ENCODE data around the gene CDH15. TPM values are rescaled to one million over a fixed set of nuclear protein-coding genes. Genes with fewer than 3 reads are reported as not detected.

Gene CDH15
- total and polyA plus RNA-seq, 4 donors: 0.09 to 2.1 (median 1.3) TPM

DNA sequence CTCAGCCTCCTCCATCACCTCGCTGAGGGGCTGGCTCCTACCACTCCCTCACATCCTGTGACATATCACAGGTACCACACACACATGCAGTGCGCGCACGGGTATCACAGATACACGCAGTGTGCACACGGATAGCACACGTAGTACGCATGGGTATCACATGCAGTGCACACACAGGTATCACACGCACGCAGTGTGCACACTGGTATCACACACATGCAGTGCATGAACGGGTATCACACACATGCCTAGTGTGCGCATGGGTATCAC, 47.8 kb upstream of the CDH15 start:
- Histone ChIP-seq H3K27me3 (ENCODE audit: control insufficient read depth in 3 of 3, insufficient read depth in 3 of 3, low read length in 2 of 3) (no peaks in the 10 kb centered on the region), H3K27ac (ENCODE audit: low read depth in 1 of 2, low read length in 1 of 2) (no peak overlapping the region), H3K4me1 (ENCODE audit: control insufficient read depth in 5 of 5, insufficient read depth in 5 of 5, low read length in 5 of 5) (peaks cover 0 to 6% (median 0%) of the 10 kb centered on the region in 5 donors), H3K9ac (ENCODE audit: insufficient read depth in 1 of 2, low read length in 2 of 2) (no peak overlapping the region), H3K4me3 (no peak overlapping the region), H3K36me3 (ENCODE audit: control insufficient read depth in 4 of 4, insufficient read depth in 4 of 4, low read length in 4 of 4) (peaks cover 2 to 36% (median 22%) of the 10 kb centered on the region in 4 donors), H3K9me3 (ENCODE audit: control insufficient read depth in 4 of 4, insufficient read depth in 3 of 4, low read length in 3 of 4) (peaks cover 0 to 4% (median 1%) of the 10 kb centered on the region in 4 donors)
- TF ChIP-seq, protein P1, sequence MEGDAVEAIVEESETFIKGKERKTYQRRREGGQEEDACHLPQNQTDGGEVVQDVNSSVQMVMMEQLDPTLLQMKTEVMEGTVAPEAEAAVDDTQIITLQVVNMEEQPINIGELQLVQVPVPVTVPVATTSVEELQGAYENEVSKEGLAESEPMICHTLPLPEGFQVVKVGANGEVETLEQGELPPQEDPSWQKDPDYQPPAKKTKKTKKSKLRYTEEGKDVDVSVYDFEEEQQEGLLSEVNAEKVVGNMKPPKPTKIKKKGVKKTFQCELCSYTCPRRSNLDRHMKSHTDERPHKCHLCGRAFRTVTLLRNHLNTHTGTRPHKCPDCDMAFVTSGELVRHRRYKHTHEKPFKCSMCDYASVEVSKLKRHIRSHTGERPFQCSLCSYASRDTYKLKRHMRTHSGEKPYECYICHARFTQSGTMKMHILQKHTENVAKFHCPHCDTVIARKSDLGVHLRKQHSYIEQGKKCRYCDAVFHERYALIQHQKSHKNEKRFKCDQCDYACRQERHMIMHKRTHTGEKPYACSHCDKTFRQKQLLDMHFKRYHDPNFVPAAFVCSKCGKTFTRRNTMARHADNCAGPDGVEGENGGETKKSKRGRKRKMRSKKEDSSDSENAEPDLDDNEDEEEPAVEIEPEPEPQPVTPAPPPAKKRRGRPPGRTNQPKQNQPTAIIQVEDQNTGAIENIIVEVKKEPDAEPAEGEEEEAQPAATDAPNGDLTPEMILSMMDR (IDR thresholded peaks at IDR 0.05; ENCODE audit: control extremely low read depth, extremely low read depth): no peak
- ATAC-seq (ENCODE audit: insufficient read depth, low FRiP score) (no peak), DNase-seq (no peak)
- WGBS, 2 donors: 96 to 98% methylated on average over 12 of the region's 12 CpGs

DNA sequence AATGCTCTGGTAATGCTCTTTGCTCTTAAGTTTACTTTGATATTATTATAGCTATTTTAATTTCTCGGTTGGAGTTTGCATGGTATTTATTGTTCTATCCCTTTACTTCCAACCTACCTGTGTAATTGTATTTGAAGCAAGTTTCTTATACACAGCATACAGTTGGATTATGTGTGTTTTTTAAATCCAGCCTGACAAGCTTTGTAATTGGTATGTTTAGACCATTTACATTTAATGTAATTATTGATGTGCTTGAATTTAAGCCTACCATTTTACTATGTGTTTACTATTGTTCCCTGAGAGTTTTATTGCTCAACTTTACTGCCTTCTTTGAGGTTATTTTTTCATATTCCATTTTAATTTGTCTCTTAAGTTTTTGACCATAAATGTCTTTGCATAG, 42.2 kb upstream of the CDH15 start:
- 95 to 100% methylated on average over 1 of the region's 1 CpG for WGBS, 2 donors
- peaks cover 2 to 20% (median 15%) of the 10 kb centered on the region in 4 donors for H3K36me3 ChIP-seq (ENCODE audit: control insufficient read depth in 4 of 4, insufficient read depth in 4 of 4, low read length in 4 of 4)

DNA sequence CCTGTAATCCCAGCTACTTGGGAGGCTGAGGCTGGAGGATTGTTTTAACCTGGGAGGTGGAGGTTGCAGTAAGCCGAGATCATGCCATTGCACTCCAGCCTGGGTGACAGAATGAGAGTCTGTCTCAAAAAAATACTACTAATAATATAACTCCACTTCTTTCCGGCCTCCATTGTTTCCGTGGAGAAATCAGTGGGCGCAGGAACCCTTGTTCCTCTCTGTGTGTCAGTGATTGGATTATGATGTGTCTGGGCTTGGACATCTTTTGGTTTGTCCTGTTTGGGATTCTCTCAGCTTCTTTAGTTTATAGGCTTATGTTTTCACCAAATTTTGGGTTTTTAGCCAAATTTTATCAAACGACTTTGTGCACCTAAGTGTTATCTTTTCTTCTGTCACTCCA, 41.1 kb upstream of the CDH15 start:
- ATAC-seq (ENCODE audit: insufficient read depth, low FRiP score) (no peak), DNase-seq (no peak)
- Histone ChIP-seq H3K27me3 (ENCODE audit: control insufficient read depth in 3 of 3, insufficient read depth in 3 of 3, low read length in 2 of 3) (no peaks in the 10 kb centered on the region), H3K9ac (ENCODE audit: insufficient read depth in 1 of 2, low read length in 2 of 2) (no peak overlapping the region), H3K4me1 (ENCODE audit: control insufficient read depth in 5 of 5, insufficient read depth in 5 of 5, low read length in 5 of 5) (no peaks in the 10 kb centered on the region), H3K4me3 (no peak overlapping the region), H3K9me3 (ENCODE audit: control insufficient read depth in 4 of 4, insufficient read depth in 3 of 4, low read length in 3 of 4) (peaks cover 0 to 3% (median 1%) of the 10 kb centered on the region in 4 donors), H3K27ac (ENCODE audit: low read depth in 1 of 2, low read length in 1 of 2) (no peak overlapping the region), H3K36me3 (ENCODE audit: control insufficient read depth in 4 of 4, insufficient read depth in 4 of 4, low read length in 4 of 4) (peaks cover 2 to 23% (median 13%) of the 10 kb centered on the region in 4 donors)
- TF ChIP-seq, protein P1 (IDR thresholded peaks at IDR 0.05; ENCODE audit: control extremely low read depth, extremely low read depth): no peak
- 97 to 98% methylated on average over 5 of the region's 5 CpGs for WGBS, 2 donors

More for the DNA sequence above, 42.2 kb upstream of the CDH15 start:
- DNase-seq (no peak), ATAC-seq (ENCODE audit: insufficient read depth, low FRiP score) (no peak)
- Histone ChIP-seq H3K9ac (ENCODE audit: insufficient read depth in 1 of 2, low read length in 2 of 2) (no peak overlapping the region), H3K9me3 (ENCODE audit: control insufficient read depth in 4 of 4, insufficient read depth in 3 of 4, low read length in 3 of 4) (peaks cover 0 to 5% (median 1%) of the 10 kb centered on the region in 4 donors), H3K4me3 (no peak overlapping the region), H3K27ac (ENCODE audit: low read depth in 1 of 2, low read length in 1 of 2) (no peak overlapping the region), H3K27me3 (ENCODE audit: control insufficient read depth in 3 of 3, insufficient read depth in 3 of 3, low read length in 2 of 3) (no peaks in the 10 kb centered on the region), H3K4me1 (ENCODE audit: control insufficient read depth in 5 of 5, insufficient read depth in 5 of 5, low read length in 5 of 5) (no peaks in the 10 kb centered on the region)
- TF ChIP-seq, protein P1 (IDR thresholded peaks at IDR 0.05; ENCODE audit: control extremely low read depth, extremely low read depth): no peak

DNA sequence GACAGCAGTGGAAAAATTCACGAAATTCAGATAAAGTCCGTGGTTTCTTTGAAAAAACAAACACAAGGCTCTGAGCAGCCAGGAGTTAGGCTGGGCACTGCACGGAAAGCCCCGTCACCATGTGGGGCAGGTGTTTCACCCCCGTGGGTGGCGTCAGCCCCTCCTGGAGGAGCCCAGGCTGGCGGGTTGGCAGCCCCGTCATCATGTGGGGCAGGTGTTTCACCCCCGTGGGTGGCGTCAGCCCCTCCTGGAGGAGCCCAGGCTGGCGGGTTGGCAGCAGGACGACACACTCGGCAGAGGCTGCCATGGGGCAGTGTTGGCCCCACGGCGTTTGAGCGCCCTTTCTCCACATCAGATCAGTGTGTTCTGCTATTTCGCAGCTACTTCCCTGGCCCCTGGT, 39.8 kb upstream of the CDH15 start:
- no peak for ATAC-seq (ENCODE audit: insufficient read depth, low FRiP score)
- Histone ChIP-seq H3K27me3 (ENCODE audit: control insufficient read depth in 3 of 3, insufficient read depth in 3 of 3, low read length in 2 of 3) (no peaks in the 10 kb centered on the region), H3K27ac (ENCODE audit: low read depth in 1 of 2, low read length in 1 of 2) (no peak overlapping the region), H3K4me1 (ENCODE audit: control insufficient read depth in 5 of 5, insufficient read depth in 5 of 5, low read length in 5 of 5) (no peaks in the 10 kb centered on the region), H3K36me3 (ENCODE audit: control insufficient read depth in 4 of 4, insufficient read depth in 4 of 4, low read length in 4 of 4) (peaks cover 0 to 27% (median 8%) of the 10 kb centered on the region in 4 donors), H3K9ac (ENCODE audit: insufficient read depth in 1 of 2, low read length in 2 of 2) (no peak overlapping the region), H3K9me3 (ENCODE audit: control insufficient read depth in 4 of 4, insufficient read depth in 3 of 4, low read length in 3 of 4) (peaks cover 0 to 1% (median 0%) of the 10 kb centered on the region in 4 donors), H3K4me3 (no peak overlapping the region)
- WGBS, 2 donors: 93 to 98% methylated on average over 17 of the region's 17 CpGs
- DNase-seq: no peak
- TF ChIP-seq, protein P1 (IDR thresholded peaks at IDR 0.05; ENCODE audit: control extremely low read depth, extremely low read depth): no peak
